ENCODE measurements around the gene GPNMB. TPM values are rescaled to one million over a fixed set of nuclear protein-coding genes. Genes with fewer than 3 reads are reported as not detected.

The GPNMB gene
- total RNA-seq, 1 experiment from 2014 or later, result 1.2 TPM

- Histone ChIP-seq H2BK15ac (ENCODE audit: low read depth, low read length) (no peak overlapping the region), H3K79me2 (ENCODE audit: insufficient read depth, low read length) (no peaks in the 10 kb centered on the region), H3K4me2 (ENCODE audit: insufficient read depth, insufficient read length, low read length) (no peak overlapping the region), H2AK5ac (ENCODE audit: insufficient read length, low read length) (no peak overlapping the region), H3K4me1 (ENCODE audit: insufficient read depth, low read length) (no peaks in the 10 kb centered on the region), H3T11ph (ENCODE audit: low read length) (no peak overlapping the region), H2BK20ac (ENCODE audit: low read depth, low read length, poor library complexity, severe bottlenecking) (no peak overlapping the region), H4K8ac (replicated peaks; ENCODE audit: insufficient read length, low read depth, low read length) (no peak overlapping the region), H2BK5ac (ENCODE audit: insufficient read length, low read length) (no peak overlapping the region), H2AFZ (ENCODE audit: low read length) (no peak overlapping the region), H2BK120ac (ENCODE audit: low read depth, low read length, poor library complexity, severe bottlenecking) (no peak overlapping the region), H3K9me3 (ENCODE audit: control insufficient read depth, low read depth, low read length) (no peaks in the 10 kb centered on the region), H3K23me2 (ENCODE audit: insufficient read length, low read depth, low read length, poor library complexity, severe bottlenecking) (no peaks in the 10 kb centered on the region), H4K91ac (ENCODE audit: insufficient read length, low read depth, low read length) (no peak overlapping the region), H3K9ac (ENCODE audit: extremely low read depth, insufficient read length, low read length) (no peak overlapping the region), H2BK12ac (ENCODE audit: insufficient read length, low read depth, low read length) (no peak overlapping the region), H3K14ac (ENCODE audit: insufficient read depth, low read length) (no peak overlapping the region), H3K23ac (ENCODE audit: insufficient read length, low read depth, low read length) (no peak overlapping the region), H4K5ac (ENCODE audit: insufficient read length, low read depth, low read length) (no peak overlapping the region), H3K27ac (ENCODE audit: insufficient read length, low read depth, low read length) (no peak overlapping the region), H3K79me1 (ENCODE audit: insufficient read depth, low read depth, low read length, poor library complexity, severe bottlenecking) (no peaks in the 10 kb centered on the region), H3K56ac (ENCODE audit: insufficient read length, low read depth, low read length) (no peak overlapping the region), H3K4ac (ENCODE audit: low read depth, low read length) (no peak overlapping the region), H3K27me3 (ENCODE audit: insufficient read depth, low read length) (no peaks in the 10 kb centered on the region), H4K20me1 (ENCODE audit: control insufficient read depth, insufficient read depth, insufficient read length) (no peaks in the 10 kb centered on the region), H3K18ac (ENCODE audit: insufficient read length, low read depth, low read length) (no peak overlapping the region)
- no peaks in the 10 kb centered on the region for H3K36me3 Mint-ChIP-seq (ENCODE audit: insufficient read depth in 1 of 3, low read depth in 3 of 3)
- no peak for DNase-seq
- no peaks in the 10 kb centered on the region for H3K9me3 Mint-ChIP-seq
- no peak for TF ChIP-seq CTCF (conservative IDR thresholded peaks at IDR 0.05)
- H3K27ac Mint-ChIP-seq, result no peak overlapping the region
- WGBS (ENCODE audit: extremely low coverage, insufficient read length, low lambda C conversion rate), result no CpG with 5 or more reads among the region's 7 CpGs
- H3K4me1 Mint-ChIP-seq, result no peaks in the 10 kb centered on the region
- no peaks in the 10 kb centered on the region for H3K27me3 Mint-ChIP-seq (ENCODE audit: low read depth)
- H3K4me3 Mint-ChIP-seq, result no peak overlapping the region
Observed at GRCh38 chr7:23264916-23265458, 18.4 kb downstream of the GPNMB start.
